Measurements from ENCODE around the gene PTGIR.

Gene PTGIR

GRCh38 chr19:46599716-46600373, 25.0 kb downstream of the PTGIR start:
- DNase-seq: no peak

- DNase-seq: no peak
Observed at GRCh38 chr19:46598372-46598917, 26.4 kb downstream of the PTGIR start.

GRCh38 chr19:46596008-46596407, 28.9 kb downstream of the PTGIR start:
- DNase-seq: no peak

- no peak for DNase-seq
Observed at GRCh38 chr19:46591870-46592269, 33.0 kb downstream of the PTGIR start.

- DNase-seq: no peak
Observed at GRCh38 chr19:46591254-46591653, 33.6 kb downstream of the PTGIR start.

- no peak for DNase-seq
Observed at GRCh38 chr19:46587861-46588260, 37.0 kb downstream of the PTGIR start.

GRCh38 chr19:46586294-46586693, 38.6 kb downstream of the PTGIR start:
- DNase-seq: no peak

DNA sequence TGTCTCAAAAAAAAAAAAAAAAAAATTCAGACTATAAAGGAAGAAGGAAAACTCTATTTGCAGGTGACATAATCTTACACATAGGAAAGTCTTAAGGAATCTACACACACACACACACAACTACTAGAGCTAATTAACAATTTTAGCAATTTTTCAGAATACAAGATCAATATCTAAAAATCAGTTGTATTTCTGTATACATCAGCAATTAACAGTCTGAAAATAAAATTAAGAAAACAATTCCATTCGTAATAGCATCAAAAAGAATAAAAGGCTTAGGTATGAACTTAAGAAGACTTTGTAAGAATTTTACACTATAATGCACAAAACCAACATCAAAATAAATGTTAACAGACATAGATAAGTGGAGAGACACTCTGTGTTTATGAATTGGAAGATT, 39.4 kb downstream of the PTGIR start:
- no peak for DNase-seq

- DNase-seq: no peak
Observed at GRCh38 chr19:46580247-46580646, 44.6 kb downstream of the PTGIR start.

DNA sequence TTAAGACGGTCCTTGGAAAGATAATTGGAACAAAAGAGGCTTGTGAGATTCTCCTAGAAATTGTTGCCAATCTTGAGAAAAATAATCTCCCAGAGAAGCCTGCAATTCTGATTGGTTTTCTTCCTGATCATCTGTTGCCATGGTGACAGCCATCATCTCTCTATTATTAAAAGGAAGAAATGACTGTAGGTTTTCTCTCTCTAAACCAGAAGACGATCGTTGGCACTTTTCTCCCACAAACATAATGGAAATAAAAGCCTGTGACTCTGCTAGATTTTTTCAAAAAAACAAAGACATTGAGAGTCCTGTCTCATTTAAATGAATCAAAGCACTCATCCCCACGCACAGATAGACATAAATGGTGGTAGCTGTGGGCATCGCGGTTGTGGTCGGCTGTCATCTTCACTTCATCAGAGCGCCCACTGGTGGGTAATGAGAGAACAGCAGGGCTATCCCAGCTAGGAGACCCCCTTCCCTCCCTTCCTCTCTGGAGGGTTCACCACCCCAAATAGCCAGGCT, 45.5 kb downstream of the PTGIR start:
- no peak for DNase-seq

GRCh38 chr19:46578450-46578849, 46.4 kb downstream of the PTGIR start:
- DNase-seq: no peak

DNA sequence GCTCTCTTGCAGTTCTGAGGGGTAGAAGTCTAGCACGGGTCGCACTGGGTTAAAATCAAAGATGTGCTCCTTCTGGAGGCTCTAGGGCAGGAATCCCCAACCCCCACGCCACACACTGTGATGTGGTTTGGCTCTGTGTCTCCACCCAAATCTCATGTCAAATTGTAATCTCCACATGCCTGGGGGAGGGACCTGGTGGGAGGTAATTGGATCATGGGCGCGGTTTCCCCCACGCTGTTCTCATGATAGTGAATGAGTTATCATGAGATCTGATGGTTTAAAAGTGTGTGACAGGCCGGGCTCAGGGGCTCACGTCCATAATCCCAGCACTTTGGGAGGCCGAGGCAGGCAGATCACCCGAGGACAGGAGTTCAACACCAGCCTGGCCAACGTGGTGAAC, 50.4 kb downstream of the PTGIR start:
- peak; percentile 44 for DNase-seq

DNA sequence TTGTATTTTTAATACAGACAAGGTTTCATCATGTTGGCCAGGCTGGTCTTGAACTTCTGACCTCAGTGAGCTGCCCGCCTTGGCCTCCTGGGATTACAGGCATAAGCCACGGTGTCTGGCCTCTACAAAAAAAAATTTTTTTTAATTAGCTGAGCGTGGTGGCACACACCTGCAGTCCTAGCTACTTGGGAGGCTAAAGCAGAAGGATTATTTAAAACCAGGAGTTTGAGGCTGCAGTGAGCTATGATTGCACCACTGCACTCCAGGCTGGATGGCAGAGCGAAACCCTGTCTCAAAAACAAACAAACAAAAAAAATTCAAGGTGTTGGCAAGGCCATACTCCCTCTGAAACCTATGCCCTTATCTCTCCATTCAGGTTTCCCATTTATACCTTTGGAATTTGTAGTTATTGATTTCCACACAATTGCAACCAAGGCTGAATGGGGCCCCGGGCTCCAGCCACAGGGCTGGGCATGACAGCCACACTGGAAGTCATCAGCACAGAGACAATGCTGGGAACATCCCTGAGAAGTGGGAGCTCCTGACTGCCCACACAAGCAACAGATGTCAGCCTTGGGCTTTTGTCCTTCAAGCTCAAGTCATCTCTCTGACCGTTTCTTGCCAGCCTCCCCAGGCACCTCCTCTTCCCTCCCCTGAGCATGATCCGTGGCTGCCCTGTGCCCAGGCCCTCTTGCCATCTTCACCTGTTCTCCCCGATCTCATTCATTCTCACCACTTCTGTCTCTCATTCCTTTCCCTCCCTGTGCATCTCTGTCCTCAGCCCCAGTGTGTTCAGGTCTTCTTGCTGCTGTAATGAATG, 51.0 kb downstream of the PTGIR start:
- DNase-seq: no peak

DNA sequence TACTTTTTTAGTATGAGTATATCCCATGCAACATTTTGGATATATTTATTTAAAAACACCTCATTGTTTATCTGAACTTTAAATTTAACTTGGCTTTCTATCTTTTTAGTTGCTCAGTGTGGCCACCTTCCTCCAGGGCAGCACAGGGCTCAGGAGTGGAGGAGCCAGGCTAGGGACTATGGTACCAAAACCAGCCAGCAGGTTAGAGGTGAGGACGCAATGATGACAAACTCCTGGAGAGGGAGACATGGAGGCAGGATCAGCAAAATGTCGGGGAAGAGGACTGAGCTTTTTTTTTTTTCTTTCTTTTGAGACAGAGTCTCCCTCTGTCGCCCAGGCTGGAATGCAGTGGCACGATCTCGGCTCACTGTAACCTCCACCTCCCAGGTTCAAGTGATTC, 53.4 kb downstream of the PTGIR start:
- peak; percentile 11 for DNase-seq

Measured in fibroblast of skin of scalp (primary cell).